Lower leg skin (tissue), 3 donors: ENCODE measurements around the gene NEURL1.

Source experiments
- POLR2A ChIP-seq, 2 donors: fragments of 450-650 bp; IDR thresholded peaks; one replicate each; pipeline ENCODE4 v1.6.1; 2016 to 2017; ENCODE audit warnings: antibody characterized with exemption in 2 of 2, mild to moderate bottlenecking in 1 of 2, moderate library complexity in 1 of 2
- TF ChIP-seq, protein P1 (sequence below), 3 donors: fragments of 450-650 bp; IDR thresholded peaks; one replicate each; pipeline ENCODE4 v1.5.1; 2016; ENCODE audit warnings: antibody characterized with exemption in 3 of 3, mild to moderate bottlenecking in 3 of 3, moderate library complexity in 2 of 3

DNA sequence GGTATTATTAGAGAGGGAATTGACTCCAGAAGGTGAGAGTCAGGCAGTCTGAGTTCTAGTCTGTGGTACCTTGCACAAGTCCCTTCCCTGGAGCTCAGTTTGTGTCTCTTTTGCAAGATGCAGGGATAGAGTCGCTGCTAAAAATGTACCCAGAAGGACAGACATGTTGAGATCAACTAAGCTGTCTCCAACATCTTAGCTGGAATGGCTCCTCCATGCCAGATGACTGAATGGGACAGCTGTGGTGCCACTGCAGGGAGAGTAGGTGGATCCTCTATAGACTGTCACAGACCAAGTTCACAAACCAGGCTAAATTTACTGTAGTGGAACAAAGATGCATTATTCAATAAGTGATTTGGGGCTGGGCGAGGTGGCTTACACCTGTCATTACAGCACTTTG is 120.1 kb downstream of the NEURL1 start:
- TF ChIP-seq, protein P1, sequence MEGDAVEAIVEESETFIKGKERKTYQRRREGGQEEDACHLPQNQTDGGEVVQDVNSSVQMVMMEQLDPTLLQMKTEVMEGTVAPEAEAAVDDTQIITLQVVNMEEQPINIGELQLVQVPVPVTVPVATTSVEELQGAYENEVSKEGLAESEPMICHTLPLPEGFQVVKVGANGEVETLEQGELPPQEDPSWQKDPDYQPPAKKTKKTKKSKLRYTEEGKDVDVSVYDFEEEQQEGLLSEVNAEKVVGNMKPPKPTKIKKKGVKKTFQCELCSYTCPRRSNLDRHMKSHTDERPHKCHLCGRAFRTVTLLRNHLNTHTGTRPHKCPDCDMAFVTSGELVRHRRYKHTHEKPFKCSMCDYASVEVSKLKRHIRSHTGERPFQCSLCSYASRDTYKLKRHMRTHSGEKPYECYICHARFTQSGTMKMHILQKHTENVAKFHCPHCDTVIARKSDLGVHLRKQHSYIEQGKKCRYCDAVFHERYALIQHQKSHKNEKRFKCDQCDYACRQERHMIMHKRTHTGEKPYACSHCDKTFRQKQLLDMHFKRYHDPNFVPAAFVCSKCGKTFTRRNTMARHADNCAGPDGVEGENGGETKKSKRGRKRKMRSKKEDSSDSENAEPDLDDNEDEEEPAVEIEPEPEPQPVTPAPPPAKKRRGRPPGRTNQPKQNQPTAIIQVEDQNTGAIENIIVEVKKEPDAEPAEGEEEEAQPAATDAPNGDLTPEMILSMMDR (IDR thresholded peaks at IDR 0.05) = no peak
- no peak for TF ChIP-seq POLR2A (IDR thresholded peaks at IDR 0.05)
